Spleen (tissue), 7 donors: ENCODE data around the gene CTLA4.

Source experiments
- POLR2A ChIP-seq, 3 donors: fragments of 450-650 bp; IDR thresholded peaks; one replicate each; pipeline ENCODE4 v1.5.1; 2017; ENCODE audit warnings: antibody characterized with exemption in 3 of 3, mild to moderate bottlenecking in 1 of 3
- POLR2AphosphoS5 ChIP-seq, 3 donors: sonication (generic); formaldehyde crosslinking; IDR thresholded peaks; one replicate each; pipeline ENCODE4 v1.5.1; 2017; ENCODE audit warnings: antibody characterized with exemption in 3 of 3
- TF ChIP-seq, protein P1 (sequence below), 11 experiments: fragments of 200-600 bp in 7 of 11; fragments of 450-650 bp in 4 of 11; sonication (generic) in 4 of 11; IDR thresholded peaks in 8 of 11; conservative IDR thresholded peaks in 3 of 11; 1 replicate in 7 of 11; 2 replicates in 4 of 11; pipeline versions ENCODE4 v1.4.0 to v1.8.0; 2016 to 2021; ENCODE audit warnings: antibody characterized with exemption in 11 of 11, inconsistent platforms in 4 of 11, mild to moderate bottlenecking in 1 of 11
- donor health status: DM: no; HTN: no; CAD: no; lungs with moderate emphysema.
- donor health status: DM: no; HTN: no; CAD: no.
- donor health status: DM: no; HTN: no; CAD: no.

DNA sequence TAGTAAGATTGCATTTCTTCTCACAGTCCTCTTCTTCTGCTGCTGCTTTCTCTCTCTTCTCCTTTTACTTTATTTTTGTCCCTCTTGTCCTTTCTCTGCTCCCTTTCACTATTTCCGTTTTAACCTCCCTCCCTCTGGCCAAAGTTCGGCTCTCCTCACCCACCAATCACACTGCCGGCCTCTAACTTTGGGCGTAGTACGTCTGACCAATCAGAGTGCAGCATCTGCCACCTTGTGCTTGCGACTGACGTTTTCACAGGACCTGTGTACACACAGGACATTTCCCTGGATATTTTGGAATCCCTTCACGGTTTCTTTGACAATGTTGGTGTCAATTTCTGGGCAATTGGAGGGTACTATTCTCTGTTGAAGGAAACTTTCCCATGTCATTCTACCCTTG, 46.4 kb downstream of the CTLA4 start:
- TF ChIP-seq, protein P1, sequence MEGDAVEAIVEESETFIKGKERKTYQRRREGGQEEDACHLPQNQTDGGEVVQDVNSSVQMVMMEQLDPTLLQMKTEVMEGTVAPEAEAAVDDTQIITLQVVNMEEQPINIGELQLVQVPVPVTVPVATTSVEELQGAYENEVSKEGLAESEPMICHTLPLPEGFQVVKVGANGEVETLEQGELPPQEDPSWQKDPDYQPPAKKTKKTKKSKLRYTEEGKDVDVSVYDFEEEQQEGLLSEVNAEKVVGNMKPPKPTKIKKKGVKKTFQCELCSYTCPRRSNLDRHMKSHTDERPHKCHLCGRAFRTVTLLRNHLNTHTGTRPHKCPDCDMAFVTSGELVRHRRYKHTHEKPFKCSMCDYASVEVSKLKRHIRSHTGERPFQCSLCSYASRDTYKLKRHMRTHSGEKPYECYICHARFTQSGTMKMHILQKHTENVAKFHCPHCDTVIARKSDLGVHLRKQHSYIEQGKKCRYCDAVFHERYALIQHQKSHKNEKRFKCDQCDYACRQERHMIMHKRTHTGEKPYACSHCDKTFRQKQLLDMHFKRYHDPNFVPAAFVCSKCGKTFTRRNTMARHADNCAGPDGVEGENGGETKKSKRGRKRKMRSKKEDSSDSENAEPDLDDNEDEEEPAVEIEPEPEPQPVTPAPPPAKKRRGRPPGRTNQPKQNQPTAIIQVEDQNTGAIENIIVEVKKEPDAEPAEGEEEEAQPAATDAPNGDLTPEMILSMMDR (IDR thresholded peaks at IDR 0.05 in 8 of 11, conservative IDR thresholded peaks at IDR 0.05 in 3 of 11), result no peak
- TF ChIP-seq POLR2A (IDR thresholded peaks at IDR 0.05) (no peak), POLR2AphosphoS5 (IDR thresholded peaks at IDR 0.05) (no peak)
